K562 (cell line): ENCODE measurements around the gene CASP9. TPM values are rescaled to one million over a fixed set of nuclear protein-coding genes. Genes with fewer than 3 reads are reported as not detected.

Experiments
- ARNT ChIP-seq, 2 experiments: fragments of 450-650 bp; IDR thresholded peaks; 2 replicates each; pipeline ENCODE4 v1.6.1; 2016; ENCODE audit warnings: mild to moderate bottlenecking in 1 of 2
- ELF1 ChIP-seq: fragments of 200-800 bp; sonication (Bioruptor generic); IDR thresholded peaks from 2 replicates; pipeline ENCODE4 v1.6.1; 2016; ENCODE audit warnings: missing genetic modification characterization, missing compliant biosample characterization
- MNT ChIP-seq, 2 experiments: fragments of 450-650 bp; conservative IDR thresholded peaks; 2 replicates each; pipeline ENCODE4 v1.6.1; 2017; ENCODE audit warnings: mild to moderate bottlenecking in 2 of 2, moderate library complexity in 2 of 2
- NFIC ChIP-seq: fragments of 450-650 bp; IDR thresholded peaks from 2 replicates; pipeline ENCODE4 v1.6.1; 2017; ENCODE audit warnings: mild to moderate bottlenecking, inconsistent platforms
- POLR2B ChIP-seq: fragments of 450-650 bp; IDR thresholded peaks from 2 replicates; pipeline ENCODE4 v1.6.1; 2018; ENCODE audit warnings: low read depth; ENCODE audit not compliant: partially characterized antibody
- POLR2H ChIP-seq: IDR thresholded peaks from 2 replicates; pipeline ENCODE4 v1.6.1; 2016; ENCODE audit warnings: missing genetic modification characterization, low read depth, mild to moderate bottlenecking, control low read depth, missing compliant biosample characterization, moderate library complexity
- REST ChIP-seq, 2 experiments: fragments of 450-650 bp; formaldehyde crosslinking in 1 of 2; IDR thresholded peaks; 2 replicates each; pipeline versions ENCODE4 v1.4.0 to v1.6.1; 2014 to 2020; ENCODE audit warnings: mild to moderate bottlenecking in 2 of 2, borderline replicate concordance in 1 of 2, low read depth in 1 of 2
- SMC3 ChIP-seq: conservative IDR thresholded peaks from 2 replicates; pipeline ENCODE4 v1.6.1; 2011; ENCODE audit warnings: low read depth, low read length, improper control_type of control experiment; ENCODE audit not compliant: insufficient read depth
- SUPT5H ChIP-seq: fragments of 450-650 bp; IDR thresholded peaks from 2 replicates; pipeline ENCODE4 v1.6.1; 2016
- TBP ChIP-seq: optimal IDR thresholded peaks from 2 replicates; pipeline ENCODE3; 2011; ENCODE audit warnings: low read depth, low read length, improper control_type of control experiment
- ZNF140 ChIP-seq: fragments of 250-450 bp; sonication (Bioruptor Pico); IDR thresholded peaks from 2 replicates; pipeline ENCODE4 v1.8.0; 2021; ENCODE audit warnings: moderate library complexity, mild to moderate bottlenecking, inconsistent platforms
- polyA plus RNA-seq, 8 experiments: library from polyadenylated mRNA; depleted of rRNA in 4 of 8; stranded (reverse) in 5 of 8; unstranded in 3 of 8; fragments of >200 nt; fragmentation: Nextera tagmentation in 2 of 8; fragmentation: Illumina TruSeq in 1 of 8; extraction: Ambion mirVana in 2 of 8; extraction: Trizol in 1 of 8; gene quantifications; 2 replicates each; pipeline versions ENCODE4 v1.2.1 to v1.2.3, GENCODE V29; 2011 to 2014; ENCODE audit warnings: inconsistent platforms in 1 of 8, missing spikeins in 1 of 8
- total RNA-seq, 7 experiments: library from RNA; depleted of rRNA in 6 of 7; stranded (reverse); fragments of >200 nt in 6 of 7; fragmentation: Illumina TruSeq in 2 of 7; extraction: Trizol in 2 of 7; gene quantifications; 2 replicates each; pipeline versions ENCODE4 v1.2.1 to v1.2.3, GENCODE V29; 2011 to 2021; ENCODE audit warnings: low replicate concordance in 1 of 7
- TF ChIP-seq, protein P1 (sequence below): conservative IDR thresholded peaks from 2 replicates; pipeline ENCODE4 v1.6.1; 2011; ENCODE audit warnings: low read depth, mild to moderate bottlenecking, low read length; ENCODE audit not compliant: control insufficient read depth
- TF ChIP-seq, protein P2 (sequence below): fragments of 250-450 bp; sonication (Bioruptor Pico); IDR thresholded peaks from 2 replicates; pipeline ENCODE4 v1.4.0; 2020; ENCODE audit warnings: mild to moderate bottlenecking, moderate library complexity
- TF ChIP-seq, protein P3 (sequence below): fragments of 450-650 bp; IDR thresholded peaks from 2 replicates; pipeline ENCODE4 v1.6.1; 2016; ENCODE audit warnings: borderline replicate concordance

Gene CASP9
- total and polyA plus RNA-seq, 9 of the 15 experiments (the other 6 are each of a cell fraction or from before 2014, with no cell fraction given): 10.8 to 54.1 (median 30.7) TPM

DNA sequence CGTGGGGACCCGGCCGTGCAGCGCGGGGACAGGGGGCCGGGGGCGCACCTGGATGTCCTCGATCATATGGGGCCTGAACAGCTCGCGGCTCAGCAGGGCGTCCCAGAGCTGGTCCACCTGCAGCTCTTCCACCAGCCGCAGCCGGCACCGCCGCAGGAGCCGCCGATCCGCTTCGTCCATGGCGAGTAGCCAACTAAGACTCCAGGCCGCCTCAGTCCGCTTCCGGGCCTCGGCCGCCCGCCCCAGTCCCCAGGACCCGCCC lies at the start of gene CASP9 (continued):
- TF ChIP-seq MNT (conservative IDR thresholded peaks at IDR 0.05) (peak in 1 of 2 experiments; percentile 53; a peak in 2 of 4 replicates), SMC3 (no peak), POLR2B (peak; percentile 70), ZNF140 (CRISPR knock-in tag) (no peak), POLR2H (tag) (peak; percentile 75), SUPT5H (peak; percentile 72), REST (IDR thresholded peaks at IDR 0.05; ENCODE audit: borderline replicate concordance) (peak; percentile 64), REST (CRISPR knock-in tag; IDR thresholded peaks at IDR 0.05; ENCODE audit: low read depth) (no peak), ELF1 (tag) (peak; percentile 86), TBP (peak; percentile 74), NFIC (peak; percentile 96), ARNT (IDR thresholded peaks at IDR 0.05) (no peak)
- TF ChIP-seq, protein P1, sequence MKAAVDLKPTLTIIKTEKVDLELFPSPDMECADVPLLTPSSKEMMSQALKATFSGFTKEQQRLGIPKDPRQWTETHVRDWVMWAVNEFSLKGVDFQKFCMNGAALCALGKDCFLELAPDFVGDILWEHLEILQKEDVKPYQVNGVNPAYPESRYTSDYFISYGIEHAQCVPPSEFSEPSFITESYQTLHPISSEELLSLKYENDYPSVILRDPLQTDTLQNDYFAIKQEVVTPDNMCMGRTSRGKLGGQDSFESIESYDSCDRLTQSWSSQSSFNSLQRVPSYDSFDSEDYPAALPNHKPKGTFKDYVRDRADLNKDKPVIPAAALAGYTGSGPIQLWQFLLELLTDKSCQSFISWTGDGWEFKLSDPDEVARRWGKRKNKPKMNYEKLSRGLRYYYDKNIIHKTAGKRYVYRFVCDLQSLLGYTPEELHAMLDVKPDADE: peak; percentile 46; the same call in 1 of the 2 replicates
- TF ChIP-seq, protein P2, sequence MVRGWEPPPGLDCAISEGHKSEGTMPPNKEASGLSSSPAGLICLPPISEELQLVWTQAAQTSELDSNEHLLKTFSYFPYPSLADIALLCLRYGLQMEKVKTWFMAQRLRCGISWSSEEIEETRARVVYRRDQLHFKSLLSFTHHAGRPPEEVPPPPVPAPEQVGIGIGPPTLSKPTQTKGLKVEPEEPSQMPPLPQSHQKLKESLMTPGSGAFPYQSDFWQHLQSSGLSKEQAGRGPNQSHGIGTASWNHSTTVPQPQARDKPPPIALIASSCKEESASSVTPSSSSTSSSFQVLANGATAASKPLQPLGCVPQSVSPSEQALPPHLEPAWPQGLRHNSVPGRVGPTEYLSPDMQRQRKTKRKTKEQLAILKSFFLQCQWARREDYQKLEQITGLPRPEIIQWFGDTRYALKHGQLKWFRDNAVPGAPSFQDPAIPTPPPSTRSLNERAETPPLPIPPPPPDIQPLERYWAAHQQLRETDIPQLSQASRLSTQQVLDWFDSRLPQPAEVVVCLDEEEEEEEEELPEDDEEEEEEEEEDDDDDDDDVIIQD (CRISPR knock-in tag): no peak
- TF ChIP-seq, protein P3, sequence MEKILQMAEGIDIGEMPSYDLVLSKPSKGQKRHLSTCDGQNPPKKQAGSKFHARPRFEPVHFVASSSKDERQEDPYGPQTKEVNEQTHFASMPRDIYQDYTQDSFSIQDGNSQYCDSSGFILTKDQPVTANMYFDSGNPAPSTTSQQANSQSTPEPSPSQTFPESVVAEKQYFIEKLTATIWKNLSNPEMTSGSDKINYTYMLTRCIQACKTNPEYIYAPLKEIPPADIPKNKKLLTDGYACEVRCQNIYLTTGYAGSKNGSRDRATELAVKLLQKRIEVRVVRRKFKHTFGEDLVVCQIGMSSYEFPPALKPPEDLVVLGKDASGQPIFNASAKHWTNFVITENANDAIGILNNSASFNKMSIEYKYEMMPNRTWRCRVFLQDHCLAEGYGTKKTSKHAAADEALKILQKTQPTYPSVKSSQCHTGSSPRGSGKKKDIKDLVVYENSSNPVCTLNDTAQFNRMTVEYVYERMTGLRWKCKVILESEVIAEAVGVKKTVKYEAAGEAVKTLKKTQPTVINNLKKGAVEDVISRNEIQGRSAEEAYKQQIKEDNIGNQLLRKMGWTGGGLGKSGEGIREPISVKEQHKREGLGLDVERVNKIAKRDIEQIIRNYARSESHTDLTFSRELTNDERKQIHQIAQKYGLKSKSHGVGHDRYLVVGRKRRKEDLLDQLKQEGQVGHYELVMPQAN: peak; percentile 68; the same call in 1 of the 2 replicates
